Measurements from ENCODE around the gene ST6GALNAC2.

The ST6GALNAC2 gene

DNA sequence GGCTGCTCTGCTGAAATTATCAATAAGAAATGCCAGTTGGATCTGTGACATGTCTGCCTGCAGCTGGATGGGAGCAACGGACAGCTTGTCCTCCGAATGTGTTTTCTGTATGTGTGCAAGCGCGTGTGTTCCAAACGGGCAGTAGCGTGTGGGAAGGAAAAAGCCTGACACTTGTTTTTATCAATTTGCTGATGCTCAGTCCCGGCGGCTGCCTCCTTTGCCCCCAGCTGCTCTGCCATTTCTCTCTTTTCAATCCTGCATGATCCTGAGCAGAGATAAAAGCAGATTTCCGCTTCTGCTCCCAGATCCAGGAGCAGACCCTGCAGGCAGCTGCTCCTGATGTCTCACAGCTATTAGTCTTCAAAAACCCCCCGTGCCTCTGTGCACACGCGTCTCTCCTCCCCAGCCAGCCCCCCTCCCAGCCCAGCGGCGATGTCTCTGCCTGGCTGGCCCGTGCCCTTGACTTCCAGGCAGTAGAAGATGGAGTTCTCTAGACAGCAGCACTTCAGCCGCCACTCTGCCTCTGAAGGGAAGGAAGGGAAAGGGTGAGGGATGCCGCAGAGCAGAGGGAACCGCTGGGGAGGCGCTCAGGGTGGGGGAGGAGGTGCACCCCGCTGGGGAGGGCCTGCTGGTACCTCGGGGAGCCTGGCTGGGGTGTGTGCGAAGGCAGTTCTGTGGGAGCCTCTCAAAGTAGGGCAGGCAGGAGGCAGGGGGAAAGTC lies 41.7 kb downstream of the ST6GALNAC2 start:
- no peaks in the 10 kb centered on the region for H3K79me2 ChIP-seq (ENCODE audit: control insufficient read depth, low read length)
- peaks cover 20% of the 10 kb centered on the region for H3K4me1 ChIP-seq (ENCODE audit: control insufficient read depth, low read length)
- H3F3A ChIP-seq (ENCODE audit: control insufficient read depth, insufficient read depth): no peaks in the 10 kb centered on the region
- no peak overlapping the region for H3K4me3 ChIP-seq (ENCODE audit: low read length)
- peaks cover 39% of the 10 kb centered on the region for H3K27me3 ChIP-seq (ENCODE audit: control insufficient read depth, low read length)
- H3K9me3 ChIP-seq (ENCODE audit: control insufficient read depth, insufficient read depth, low read length): no peaks in the 10 kb centered on the region
- TF ChIP-seq, protein P1, sequence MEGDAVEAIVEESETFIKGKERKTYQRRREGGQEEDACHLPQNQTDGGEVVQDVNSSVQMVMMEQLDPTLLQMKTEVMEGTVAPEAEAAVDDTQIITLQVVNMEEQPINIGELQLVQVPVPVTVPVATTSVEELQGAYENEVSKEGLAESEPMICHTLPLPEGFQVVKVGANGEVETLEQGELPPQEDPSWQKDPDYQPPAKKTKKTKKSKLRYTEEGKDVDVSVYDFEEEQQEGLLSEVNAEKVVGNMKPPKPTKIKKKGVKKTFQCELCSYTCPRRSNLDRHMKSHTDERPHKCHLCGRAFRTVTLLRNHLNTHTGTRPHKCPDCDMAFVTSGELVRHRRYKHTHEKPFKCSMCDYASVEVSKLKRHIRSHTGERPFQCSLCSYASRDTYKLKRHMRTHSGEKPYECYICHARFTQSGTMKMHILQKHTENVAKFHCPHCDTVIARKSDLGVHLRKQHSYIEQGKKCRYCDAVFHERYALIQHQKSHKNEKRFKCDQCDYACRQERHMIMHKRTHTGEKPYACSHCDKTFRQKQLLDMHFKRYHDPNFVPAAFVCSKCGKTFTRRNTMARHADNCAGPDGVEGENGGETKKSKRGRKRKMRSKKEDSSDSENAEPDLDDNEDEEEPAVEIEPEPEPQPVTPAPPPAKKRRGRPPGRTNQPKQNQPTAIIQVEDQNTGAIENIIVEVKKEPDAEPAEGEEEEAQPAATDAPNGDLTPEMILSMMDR (IDR thresholded peaks at IDR 0.05; ENCODE audit: low read depth, low read length, poor library complexity, severe bottlenecking): no peak
- no peak for TF ChIP-seq EZH2phosphoT487 (IDR thresholded peaks at IDR 0.05; ENCODE audit: borderline replicate concordance, low read length)
- H4K20me1 ChIP-seq (ENCODE audit: control insufficient read depth, insufficient read depth, low read depth, low read length): no peaks in the 10 kb centered on the region
- no peak overlapping the region for H3K27ac ChIP-seq (ENCODE audit: low read depth, low read length)
- no peak overlapping the region for H3K4me2 ChIP-seq (ENCODE audit: low read length)
- no peaks in the 10 kb centered on the region for H3K36me3 ChIP-seq (ENCODE audit: control insufficient read depth, low read length)
- H3K9me2 ChIP-seq (replicated peaks; ENCODE audit: control insufficient read depth, low read length): no peaks in the 10 kb centered on the region

DNA sequence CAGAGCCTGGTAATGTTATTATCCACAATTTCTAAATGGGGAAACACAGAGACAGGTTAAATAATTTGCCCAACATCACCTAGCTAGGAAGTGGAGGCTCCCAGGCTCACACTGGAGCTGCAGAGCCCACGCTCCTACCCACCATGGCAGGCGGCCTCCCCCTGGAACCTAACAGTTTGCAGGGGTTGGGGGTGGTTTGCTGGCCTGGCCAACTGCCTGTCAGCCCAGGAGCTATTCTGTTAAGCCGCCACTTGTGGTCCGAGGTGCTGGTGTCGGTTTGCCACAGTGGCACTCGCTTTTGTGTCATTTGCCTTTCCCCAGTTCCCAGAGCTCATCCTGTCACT lies 42.2 kb downstream of the ST6GALNAC2 start:
- no peaks in the 10 kb centered on the region for H3K9me2 ChIP-seq (replicated peaks; ENCODE audit: control insufficient read depth, low read length)
- H3K36me3 ChIP-seq (ENCODE audit: control insufficient read depth, low read length): no peaks in the 10 kb centered on the region
- H3K4me1 ChIP-seq (ENCODE audit: control insufficient read depth, low read length): peaks cover 20% of the 10 kb centered on the region
- H3K9me3 ChIP-seq (ENCODE audit: control insufficient read depth, insufficient read depth, low read length): no peaks in the 10 kb centered on the region
- H3K4me2 ChIP-seq (ENCODE audit: low read length): no peak overlapping the region
- H3K79me2 ChIP-seq (ENCODE audit: control insufficient read depth, low read length): no peaks in the 10 kb centered on the region
- no peaks in the 10 kb centered on the region for H3F3A ChIP-seq (ENCODE audit: control insufficient read depth, insufficient read depth)
- no peaks in the 10 kb centered on the region for H4K20me1 ChIP-seq (ENCODE audit: control insufficient read depth, insufficient read depth, low read depth, low read length)
- TF ChIP-seq, protein P1 (IDR thresholded peaks at IDR 0.05; ENCODE audit: low read depth, low read length, poor library complexity, severe bottlenecking): no peak
- TF ChIP-seq EZH2phosphoT487 (IDR thresholded peaks at IDR 0.05; ENCODE audit: borderline replicate concordance, low read length): no peak
- no peak overlapping the region for H3K27ac ChIP-seq (ENCODE audit: low read depth, low read length)
- H3K27me3 ChIP-seq (ENCODE audit: control insufficient read depth, low read length): peaks cover 45% of the 10 kb centered on the region
- no peak overlapping the region for H3K4me3 ChIP-seq (ENCODE audit: low read length)

DNA sequence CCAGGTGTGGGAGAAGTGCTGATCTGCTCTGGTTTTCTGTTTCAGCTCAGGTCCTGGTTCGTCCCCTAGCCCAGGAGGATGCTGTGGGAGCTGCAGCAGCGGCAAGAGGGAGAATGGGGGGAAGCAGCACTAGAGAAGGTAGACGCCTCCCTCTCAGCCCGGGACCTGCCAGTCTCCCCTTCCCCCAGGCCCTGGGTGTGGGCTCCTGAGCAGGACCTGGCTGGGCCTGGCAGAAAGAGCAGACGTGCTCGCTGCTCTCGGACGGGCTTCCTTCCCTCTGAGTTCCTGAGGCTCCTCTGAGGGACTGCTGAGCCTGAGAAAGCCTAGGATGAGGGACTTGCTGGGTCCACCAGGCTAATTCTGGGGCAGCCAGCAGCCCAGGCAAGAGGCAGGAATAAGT lies 42.7 kb downstream of the ST6GALNAC2 start:
- H3K9me2 ChIP-seq (replicated peaks; ENCODE audit: control insufficient read depth, low read length): no peaks in the 10 kb centered on the region
- H3K79me2 ChIP-seq (ENCODE audit: control insufficient read depth, low read length): no peaks in the 10 kb centered on the region
- H3K4me1 ChIP-seq (ENCODE audit: control insufficient read depth, low read length): peaks cover 20% of the 10 kb centered on the region
- H3K4me3 ChIP-seq (ENCODE audit: low read length): no peak overlapping the region
- TF ChIP-seq EZH2phosphoT487 (IDR thresholded peaks at IDR 0.05; ENCODE audit: borderline replicate concordance, low read length): no peak
- TF ChIP-seq, protein P1 (IDR thresholded peaks at IDR 0.05; ENCODE audit: low read depth, low read length, poor library complexity, severe bottlenecking): no peak
- H4K20me1 ChIP-seq (ENCODE audit: control insufficient read depth, insufficient read depth, low read depth, low read length): no peaks in the 10 kb centered on the region
- H3F3A ChIP-seq (ENCODE audit: control insufficient read depth, insufficient read depth): no peaks in the 10 kb centered on the region
- no peaks in the 10 kb centered on the region for H3K9me3 ChIP-seq (ENCODE audit: control insufficient read depth, insufficient read depth, low read length)
- H3K27ac ChIP-seq (ENCODE audit: low read depth, low read length): no peak overlapping the region
- peaks cover 48% of the 10 kb centered on the region for H3K27me3 ChIP-seq (ENCODE audit: control insufficient read depth, low read length)
- H3K36me3 ChIP-seq (ENCODE audit: control insufficient read depth, low read length): no peaks in the 10 kb centered on the region
- H3K4me2 ChIP-seq (ENCODE audit: low read length): no peak overlapping the region
